Lower leg skin (tissue), 3 donors: ENCODE measurements around the gene DHX38.

Source experiments
- POLR2A ChIP-seq, 2 donors: fragments of 450-650 bp; IDR thresholded peaks; one replicate each; pipeline ENCODE4 v1.6.1; 2016 to 2017; ENCODE audit warnings: antibody characterized with exemption in 2 of 2, mild to moderate bottlenecking in 1 of 2, moderate library complexity in 1 of 2
- TF ChIP-seq, protein P1 (sequence below), 3 donors: fragments of 450-650 bp; IDR thresholded peaks; one replicate each; pipeline ENCODE4 v1.5.1; 2016; ENCODE audit warnings: antibody characterized with exemption in 3 of 3, mild to moderate bottlenecking in 3 of 3, moderate library complexity in 2 of 3

GRCh38 chr16:72091217-72091616, 2.4 kb upstream of the DHX38 start:
- no peak for TF ChIP-seq POLR2A (IDR thresholded peaks at IDR 0.05)
- TF ChIP-seq, protein P1, sequence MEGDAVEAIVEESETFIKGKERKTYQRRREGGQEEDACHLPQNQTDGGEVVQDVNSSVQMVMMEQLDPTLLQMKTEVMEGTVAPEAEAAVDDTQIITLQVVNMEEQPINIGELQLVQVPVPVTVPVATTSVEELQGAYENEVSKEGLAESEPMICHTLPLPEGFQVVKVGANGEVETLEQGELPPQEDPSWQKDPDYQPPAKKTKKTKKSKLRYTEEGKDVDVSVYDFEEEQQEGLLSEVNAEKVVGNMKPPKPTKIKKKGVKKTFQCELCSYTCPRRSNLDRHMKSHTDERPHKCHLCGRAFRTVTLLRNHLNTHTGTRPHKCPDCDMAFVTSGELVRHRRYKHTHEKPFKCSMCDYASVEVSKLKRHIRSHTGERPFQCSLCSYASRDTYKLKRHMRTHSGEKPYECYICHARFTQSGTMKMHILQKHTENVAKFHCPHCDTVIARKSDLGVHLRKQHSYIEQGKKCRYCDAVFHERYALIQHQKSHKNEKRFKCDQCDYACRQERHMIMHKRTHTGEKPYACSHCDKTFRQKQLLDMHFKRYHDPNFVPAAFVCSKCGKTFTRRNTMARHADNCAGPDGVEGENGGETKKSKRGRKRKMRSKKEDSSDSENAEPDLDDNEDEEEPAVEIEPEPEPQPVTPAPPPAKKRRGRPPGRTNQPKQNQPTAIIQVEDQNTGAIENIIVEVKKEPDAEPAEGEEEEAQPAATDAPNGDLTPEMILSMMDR (IDR thresholded peaks at IDR 0.05) = no peak
